PC-3 (cell line): ENCODE results near the gene STAT6. TPM values are rescaled to one million over a fixed set of nuclear protein-coding genes. Genes with fewer than 3 reads are reported as not detected.

Source experiments
- ATAC-seq: fragments of 200-7000 bp; cut with Tn5 transposase; 2 replicates; pipeline ENCODE4 v1.9.1; 2020; ENCODE audit warnings: mild to moderate bottlenecking, moderate library complexity
- BruUV-seq: library from RNA; stranded (reverse); fragments of 400-500 nt; replicated peaks from 2 replicates; lab custom pipeline; 2021; lab: Mats Ljungman, UMichigan
- CTCF ChIA-PET: fragments of 300-600 bp; sonication (Branson Sonifier 250); formaldehyde crosslinking; loops from one replicate; lab custom pipeline; 2022; ENCODE audit warnings: antibody characterized with exemption; lab: Charles Lee
- POLR2A ChIA-PET: fragments of 300-600 bp; sonication (Branson Sonifier 250); formaldehyde crosslinking; loops from one replicate; lab custom pipeline; 2022; ENCODE audit warnings: antibody characterized with exemption; ENCODE audit not compliant: unreplicated experiment; lab: Charles Lee
- DNase-seq: peaks from one replicate; pipeline ENCODE4 v3.0.0-alpha.2; 2015
- H2AFZ ChIP-seq: fragments of 300-600 bp; sonication (generic); 2 replicates; pipeline ENCODE4 v1.6.0; 2016; ENCODE audit warnings: antibody characterized with exemption, low read length
- H3F3A ChIP-seq: fragments of 300-600 bp; sonication (generic); one replicate; pipeline ENCODE4 v1.6.0; 2017; ENCODE audit warnings: antibody characterized with exemption, low read length, control low read depth, mild to moderate bottlenecking; ENCODE audit not compliant: unreplicated experiment
- H3K27ac ChIP-seq: fragments of 300-600 bp; sonication (generic); 2 replicates; pipeline ENCODE4 v1.5.1; 2016; ENCODE audit warnings: mild to moderate bottlenecking, low read length
- H3K27me3 ChIP-seq: fragments of 300-600 bp; sonication (generic); 2 replicates; pipeline ENCODE4 v1.6.1; 2016; ENCODE audit warnings: low read length, mixed read lengths
- H3K36me3 ChIP-seq: fragments of 300-600 bp; sonication (generic); 2 replicates; pipeline ENCODE4 v1.6.1; 2016; ENCODE audit warnings: low read depth, mixed run types, low read length, mixed read lengths
- H3K4me1 ChIP-seq: fragments of 300-600 bp; sonication (generic); 2 replicates; pipeline ENCODE4 v1.5.1; 2016; ENCODE audit warnings: low read length; ENCODE audit not compliant: insufficient read depth
- H3K4me2 ChIP-seq: fragments of 300-600 bp; sonication (generic); 2 replicates; pipeline ENCODE4 v1.6.0; 2016; ENCODE audit warnings: low read length
- H3K4me3 ChIP-seq: fragments of 300-600 bp; sonication (generic); 2 replicates; pipeline ENCODE4 v1.5.1; 2016; ENCODE audit warnings: mild to moderate bottlenecking, low read length, mixed read lengths
- H3K79me2 ChIP-seq: fragments of 300-600 bp; sonication (generic); 2 replicates; pipeline ENCODE4 v1.6.1; 2017; ENCODE audit warnings: low read length, mixed read lengths
- H3K9ac ChIP-seq: fragments of 300-600 bp; sonication (generic); 2 replicates; pipeline ENCODE4 v1.6.0; 2016; ENCODE audit warnings: mild to moderate bottlenecking, low read length
- H3K9me2 ChIP-seq: fragments of 300-600 bp; sonication (generic); replicated peaks from 2 replicates; pipeline ENCODE4 v1.6.1; 2016; ENCODE audit warnings: mixed run types, low read length, mixed read lengths
- H3K9me3 ChIP-seq: fragments of 300-600 bp; sonication (generic); 2 replicates; pipeline ENCODE4 v1.6.1; 2016; ENCODE audit warnings: low read length, mixed read lengths
- H4K20me1 ChIP-seq: fragments of 300-600 bp; sonication (generic); 2 replicates; pipeline ENCODE4 v1.6.1; 2016; ENCODE audit warnings: low read length, mixed read lengths
- EZH2 ChIP-seq: fragments of 300-600 bp; sonication (generic); IDR thresholded peaks from one replicate; pipeline ENCODE4 v1.6.1; 2017; ENCODE audit warnings: antibody characterized with exemption, mild to moderate bottlenecking, low read length; ENCODE audit not compliant: unreplicated experiment
- EZH2phosphoT487 ChIP-seq: fragments of 300-600 bp; sonication (generic); IDR thresholded peaks from 2 replicates; pipeline ENCODE4 v1.6.1; 2018; ENCODE audit warnings: mild to moderate bottlenecking, antibody characterized with exemption, low read length, borderline replicate concordance
- intact Hi-C: fragments of 100-400 bp; cut with micrococcal nuclease; formaldehyde crosslinking; loops from 2 replicates; pipeline ENCODE4 v1.9.0; 2023
- total RNA-seq: library from RNA; depleted of rRNA; stranded (reverse); fragments of >200 nt; gene quantifications from 2 replicates; pipeline ENCODE4 v1.2.3, GENCODE V29; 2014
- TF ChIP-seq, protein P1 (sequence below): fragments of 300-600 bp; sonication (generic); conservative IDR thresholded peaks from 2 replicates; pipeline ENCODE4 v1.5.1; 2017; ENCODE audit warnings: antibody characterized with exemption, low read depth, mild to moderate bottlenecking, low read length

The STAT6 gene
- total RNA-seq, 1 experiment from 2014 or later, result 28.4 TPM

DNA sequence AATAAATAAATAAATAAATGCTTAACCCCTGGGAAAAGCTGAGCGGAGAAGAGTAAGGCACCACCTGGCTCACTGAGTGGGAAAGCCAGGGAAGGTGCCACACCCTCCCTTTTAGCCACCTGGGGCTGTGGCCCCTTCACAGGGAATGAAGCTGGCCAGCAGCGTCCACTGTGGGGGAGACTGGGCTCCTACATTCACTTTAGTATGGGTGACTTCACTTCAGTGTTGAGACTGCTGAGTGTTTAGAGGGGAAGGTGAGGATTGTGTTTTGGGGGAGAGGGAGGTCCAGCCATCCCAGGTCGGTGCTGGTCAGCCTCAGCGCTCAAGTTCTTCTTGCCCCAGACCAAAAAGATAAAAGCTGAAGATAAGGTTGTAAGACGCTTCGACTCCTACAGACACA lies 20.7 kb downstream of the STAT6 start:
- H3K27me3 ChIP-seq, result no peaks in the 10 kb centered on the region
- TF ChIP-seq, protein P1, sequence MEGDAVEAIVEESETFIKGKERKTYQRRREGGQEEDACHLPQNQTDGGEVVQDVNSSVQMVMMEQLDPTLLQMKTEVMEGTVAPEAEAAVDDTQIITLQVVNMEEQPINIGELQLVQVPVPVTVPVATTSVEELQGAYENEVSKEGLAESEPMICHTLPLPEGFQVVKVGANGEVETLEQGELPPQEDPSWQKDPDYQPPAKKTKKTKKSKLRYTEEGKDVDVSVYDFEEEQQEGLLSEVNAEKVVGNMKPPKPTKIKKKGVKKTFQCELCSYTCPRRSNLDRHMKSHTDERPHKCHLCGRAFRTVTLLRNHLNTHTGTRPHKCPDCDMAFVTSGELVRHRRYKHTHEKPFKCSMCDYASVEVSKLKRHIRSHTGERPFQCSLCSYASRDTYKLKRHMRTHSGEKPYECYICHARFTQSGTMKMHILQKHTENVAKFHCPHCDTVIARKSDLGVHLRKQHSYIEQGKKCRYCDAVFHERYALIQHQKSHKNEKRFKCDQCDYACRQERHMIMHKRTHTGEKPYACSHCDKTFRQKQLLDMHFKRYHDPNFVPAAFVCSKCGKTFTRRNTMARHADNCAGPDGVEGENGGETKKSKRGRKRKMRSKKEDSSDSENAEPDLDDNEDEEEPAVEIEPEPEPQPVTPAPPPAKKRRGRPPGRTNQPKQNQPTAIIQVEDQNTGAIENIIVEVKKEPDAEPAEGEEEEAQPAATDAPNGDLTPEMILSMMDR, result no peak
- TF ChIP-seq EZH2 (no peak), EZH2phosphoT487 (no peak)
- H4K20me1 ChIP-seq, result no peaks in the 10 kb centered on the region
- H3K9me3 ChIP-seq, result no peaks in the 10 kb centered on the region
- ChIA-PET POLR2A (no interaction called here), CTCF (no interaction called here)
- peaks cover 6% of the 10 kb centered on the region for H3F3A ChIP-seq
- H3K36me3 ChIP-seq, result no peaks in the 10 kb centered on the region
- H3K4me1 ChIP-seq, result peaks cover 22% of the 10 kb centered on the region
- no TSS peak for BruUV-seq
- no peak for DNase-seq
- no peak overlapping the region for H3K27ac ChIP-seq
- H3K9ac ChIP-seq, result no peak overlapping the region
- no peak overlapping the region for H2AFZ ChIP-seq
- peaks cover 19% of the 10 kb centered on the region for H3K79me2 ChIP-seq
- intact Hi-C loops, result no loop called here
- H3K4me2 ChIP-seq, result peak overlapping the region; percentile 99
- H3K9me2 ChIP-seq, result no peaks in the 10 kb centered on the region
- H3K4me3 ChIP-seq, result peak overlapping the region; percentile 29; the same call in 1 of the 2 replicates
- no peak for ATAC-seq

DNA sequence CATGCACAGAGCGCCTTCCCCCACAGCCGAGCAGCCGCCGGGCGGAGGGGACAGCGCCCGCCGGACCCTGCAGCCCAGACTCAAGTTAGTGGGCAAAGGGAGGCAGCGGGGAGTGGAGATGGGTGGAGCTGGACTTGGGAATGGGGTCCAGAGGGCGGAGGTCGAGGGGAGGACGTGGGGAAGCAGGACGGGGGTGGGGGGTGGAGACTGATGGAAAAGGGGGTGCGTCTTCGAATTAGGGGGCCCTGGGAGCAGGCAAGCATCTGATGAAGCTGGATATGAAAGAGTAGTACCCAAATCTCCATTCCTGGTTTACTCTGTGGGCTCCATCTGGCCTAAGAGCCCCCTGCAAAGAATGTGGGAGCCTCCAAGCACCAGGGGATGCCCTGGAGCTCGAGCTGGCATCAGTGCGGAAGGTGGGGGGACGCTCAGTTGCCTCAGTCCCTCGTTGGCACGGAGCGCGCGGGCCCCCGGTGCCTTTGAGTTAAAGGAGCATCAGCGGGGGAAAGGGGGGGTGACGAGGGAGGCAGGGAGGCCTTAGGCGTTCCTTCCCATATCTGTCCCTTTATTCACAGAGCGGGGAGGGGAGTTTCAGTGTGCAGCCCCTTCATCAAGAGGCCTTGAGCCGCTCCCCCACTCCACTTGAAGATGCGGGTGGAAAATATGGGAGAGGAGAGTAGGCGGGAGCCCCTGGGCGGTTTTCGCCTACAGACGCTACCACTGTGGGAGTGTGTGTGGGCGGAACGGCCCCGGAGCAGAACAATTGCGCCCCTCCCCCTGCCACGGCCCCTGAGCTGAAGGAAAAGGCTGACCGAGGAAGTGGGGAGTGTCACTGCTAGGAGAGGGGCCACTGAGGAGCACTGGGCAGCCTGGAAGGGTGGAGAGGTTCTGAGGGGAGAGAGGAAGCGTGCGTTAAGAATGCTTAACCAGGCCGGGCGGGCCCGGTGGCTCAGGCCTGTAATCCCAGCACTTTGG lies 21.6 kb downstream of the STAT6 start:
- no peak for TF ChIP-seq EZH2phosphoT487
- TF ChIP-seq, protein P1, result no peak
- no peak for TF ChIP-seq EZH2
- Histone ChIP-seq H3K36me3 (no peaks in the 10 kb centered on the region), H3K9me2 (no peaks in the 10 kb centered on the region), H3K27ac (peak overlapping the region; percentile 29; the same call in 1 of the 2 replicates), H3K4me2 (peak overlapping the region; percentile 99), H3F3A (peaks cover 6% of the 10 kb centered on the region), H3K79me2 (peaks cover 19% of the 10 kb centered on the region), H4K20me1 (no peaks in the 10 kb centered on the region), H3K9ac (peak overlapping the region; percentile 70), H3K9me3 (no peaks in the 10 kb centered on the region), H3K27me3 (no peaks in the 10 kb centered on the region), H3K4me1 (peaks cover 25% of the 10 kb centered on the region), H3K4me3 (peak overlapping the region; percentile 94), H2AFZ (peak overlapping the region; percentile 81)
- ATAC-seq (peak; percentile 2; the same call in 1 of the 2 replicates), DNase-seq (peak; percentile 46)
- BruUV-seq, result no TSS peak
- ChIA-PET POLR2A (no interaction called here), CTCF (interaction anchor here (0.6 to 1.7 kb wide), 2 partner anchors 20 to 361 kb away, joined by 3 to 10 read pairs; no protein-coding TSS in a partner anchor)
- intact Hi-C loops, result no loop called here
